22Rv1 (cell line): ENCODE results near the gene MRPS11.

Experiments used
- H3K27ac ChIP-seq: fragments of 450-650 bp; 2 replicates; pipeline ENCODE4 v1.5.1; 2017
- CTCF ChIP-seq: fragments of 450-650 bp; IDR thresholded peaks from 2 replicates; pipeline ENCODE4 v1.5.1; 2017; ENCODE audit warnings: mild to moderate bottlenecking
- ZFX ChIP-seq: fragments of 450-650 bp; IDR thresholded peaks from 2 replicates; pipeline ENCODE4 v1.6.1; 2017; ENCODE audit warnings: antibody characterized with exemption, borderline replicate concordance

Gene MRPS11

GRCh38 chr15:88493844-88494243, 26.3 kb downstream of the MRPS11 start:
- TF ChIP-seq ZFX, result no peak
- no peak overlapping the region for H3K27ac ChIP-seq

- no peak overlapping the region for H3K27ac ChIP-seq
- TF ChIP-seq ZFX, result no peak
- TF ChIP-seq CTCF, result no peak
These were observed 29.7 kb downstream of the MRPS11 start for GRCh38 chr15:88497109-88497765.

- no peak for TF ChIP-seq CTCF
- no peak overlapping the region for H3K27ac ChIP-seq
These were observed 31.5 kb downstream of the MRPS11 start for GRCh38 chr15:88498996-88499395.

- TF ChIP-seq ZFX, result no peak
- TF ChIP-seq CTCF, result no peak
- no peak overlapping the region for H3K27ac ChIP-seq
These were observed 36.9 kb downstream of the MRPS11 start for GRCh38 chr15:88504445-88504844.

GRCh38 chr15:88505721-88506120, 38.2 kb downstream of the MRPS11 start:
- no peak for TF ChIP-seq ZFX
- no peak for TF ChIP-seq CTCF
- H3K27ac ChIP-seq, result no peak overlapping the region

- TF ChIP-seq CTCF (no peak), ZFX (no peak)
- H3K27ac ChIP-seq, result no peak overlapping the region
These were observed 39.1 kb downstream of the MRPS11 start for GRCh38 chr15:88506628-88507027.

- H3K27ac ChIP-seq, result no peak overlapping the region
- TF ChIP-seq CTCF (no peak), ZFX (no peak)
These were observed 41.8 kb downstream of the MRPS11 start for GRCh38 chr15:88509321-88509720.

GRCh38 chr15:88509964-88510363, 42.5 kb downstream of the MRPS11 start:
- no peak for TF ChIP-seq CTCF
- TF ChIP-seq ZFX, result no peak

More at GRCh38 chr15:88509964-88510363, 42.5 kb downstream of the MRPS11 start:
- no peak overlapping the region for H3K27ac ChIP-seq
